Parathyroid adenoma (tissue), 2 donors: Measurements from ENCODE around the gene CCNC.

Source experiments
- H2AFZ ChIP-seq: fragments of 300-600 bp; sonication (generic); one replicate; pipeline ENCODE4 v1.7.0; 2017; ENCODE audit warnings: antibody characterized with exemption, mild to moderate bottlenecking
- H3K27ac ChIP-seq: fragments of 300-600 bp; sonication (generic); one replicate; pipeline ENCODE4 v1.7.0; 2017
- H3K27me3 ChIP-seq: fragments of 300-600 bp; sonication (generic); one replicate; pipeline ENCODE4 v1.7.0; 2017; ENCODE audit warnings: low read length; ENCODE audit not compliant: control insufficient read depth, insufficient read depth
- H3K36me3 ChIP-seq: fragments of 300-600 bp; sonication (generic); one replicate; pipeline ENCODE4 v1.7.0; 2017; ENCODE audit warnings: low read length; ENCODE audit not compliant: control insufficient read depth, insufficient read depth
- H3K4me1 ChIP-seq: fragments of 300-600 bp; sonication (generic); one replicate; pipeline ENCODE4 v1.7.0; 2017; ENCODE audit warnings: control low read depth
- H3K4me2 ChIP-seq: fragments of 300-600 bp; sonication (generic); one replicate; pipeline ENCODE4 v1.7.0; 2017; ENCODE audit warnings: low read length
- H3K4me3 ChIP-seq: fragments of 300-600 bp; sonication (generic); one replicate; pipeline ENCODE4 v1.7.0; 2017; ENCODE audit warnings: low read depth, low read length
- H3K79me2 ChIP-seq: fragments of 300-600 bp; sonication (generic); one replicate; pipeline ENCODE4 v1.7.0; 2017; ENCODE audit warnings: control low read depth
- H3K9ac ChIP-seq: fragments of 300-600 bp; sonication (generic); one replicate; pipeline ENCODE4 v1.7.0; 2017; ENCODE audit warnings: mild to moderate bottlenecking
- H3K9me3 ChIP-seq: fragments of 300-600 bp; sonication (generic); one replicate; pipeline ENCODE4 v1.7.0; 2017; ENCODE audit warnings: low read length; ENCODE audit not compliant: control insufficient read depth
- TF ChIP-seq, protein P1 (sequence below): fragments of 300-600 bp; sonication (generic); IDR thresholded peaks from one replicate; pipeline ENCODE4 v1.7.0; 2017; ENCODE audit warnings: antibody characterized with exemption, mild to moderate bottlenecking
- donor health status: primary hyperparathyroidism.

Gene CCNC

DNA sequence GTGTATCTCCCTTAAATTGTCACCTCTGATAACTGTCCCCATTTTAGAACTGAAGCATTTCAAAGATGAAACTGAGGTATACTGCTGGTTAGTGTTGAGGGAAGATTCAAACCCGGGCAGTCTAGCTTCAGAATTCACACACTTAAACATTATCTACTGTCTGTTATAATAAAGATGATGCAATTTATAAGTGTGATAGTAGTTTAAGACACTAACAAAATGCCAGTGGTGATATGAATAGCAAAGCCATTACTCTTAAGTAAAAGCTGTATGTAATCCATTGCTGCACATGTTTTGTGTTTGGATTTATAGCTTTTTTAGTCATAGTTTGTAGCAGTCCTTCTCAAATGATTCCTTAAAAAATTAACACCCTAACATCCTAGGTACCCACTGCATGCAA is 73.0 kb downstream of the CCNC start:
- TF ChIP-seq, protein P1, sequence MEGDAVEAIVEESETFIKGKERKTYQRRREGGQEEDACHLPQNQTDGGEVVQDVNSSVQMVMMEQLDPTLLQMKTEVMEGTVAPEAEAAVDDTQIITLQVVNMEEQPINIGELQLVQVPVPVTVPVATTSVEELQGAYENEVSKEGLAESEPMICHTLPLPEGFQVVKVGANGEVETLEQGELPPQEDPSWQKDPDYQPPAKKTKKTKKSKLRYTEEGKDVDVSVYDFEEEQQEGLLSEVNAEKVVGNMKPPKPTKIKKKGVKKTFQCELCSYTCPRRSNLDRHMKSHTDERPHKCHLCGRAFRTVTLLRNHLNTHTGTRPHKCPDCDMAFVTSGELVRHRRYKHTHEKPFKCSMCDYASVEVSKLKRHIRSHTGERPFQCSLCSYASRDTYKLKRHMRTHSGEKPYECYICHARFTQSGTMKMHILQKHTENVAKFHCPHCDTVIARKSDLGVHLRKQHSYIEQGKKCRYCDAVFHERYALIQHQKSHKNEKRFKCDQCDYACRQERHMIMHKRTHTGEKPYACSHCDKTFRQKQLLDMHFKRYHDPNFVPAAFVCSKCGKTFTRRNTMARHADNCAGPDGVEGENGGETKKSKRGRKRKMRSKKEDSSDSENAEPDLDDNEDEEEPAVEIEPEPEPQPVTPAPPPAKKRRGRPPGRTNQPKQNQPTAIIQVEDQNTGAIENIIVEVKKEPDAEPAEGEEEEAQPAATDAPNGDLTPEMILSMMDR = no peak
- Histone ChIP-seq H3K4me3 (no peak overlapping the region), H3K4me1 (no peaks in the 10 kb centered on the region), H3K27ac (no peak overlapping the region), H3K79me2 (no peaks in the 10 kb centered on the region), H3K36me3 (no peaks in the 10 kb centered on the region), H3K9me3 (no peaks in the 10 kb centered on the region), H2AFZ (no peak overlapping the region), H3K27me3 (no peaks in the 10 kb centered on the region), H3K4me2 (no peak overlapping the region), H3K9ac (no peak overlapping the region)
